PC-9 (cell line): ENCODE results near the gene L3HYPDH.

Experiments used
- EZH2 ChIP-seq: fragments of 200-600 bp; sonication (generic); IDR thresholded peaks from 2 replicates; pipeline ENCODE4 v1.8.0; 2017; ENCODE audit warnings: antibody characterized with exemption, low read depth
- TF ChIP-seq, protein P1 (sequence below): fragments of 200-600 bp; sonication (generic); conservative IDR thresholded peaks from 2 replicates; pipeline ENCODE4 v1.6.1; 2017; ENCODE audit warnings: mixed run types, antibody characterized with exemption, mild to moderate bottlenecking, moderate library complexity

DNA sequence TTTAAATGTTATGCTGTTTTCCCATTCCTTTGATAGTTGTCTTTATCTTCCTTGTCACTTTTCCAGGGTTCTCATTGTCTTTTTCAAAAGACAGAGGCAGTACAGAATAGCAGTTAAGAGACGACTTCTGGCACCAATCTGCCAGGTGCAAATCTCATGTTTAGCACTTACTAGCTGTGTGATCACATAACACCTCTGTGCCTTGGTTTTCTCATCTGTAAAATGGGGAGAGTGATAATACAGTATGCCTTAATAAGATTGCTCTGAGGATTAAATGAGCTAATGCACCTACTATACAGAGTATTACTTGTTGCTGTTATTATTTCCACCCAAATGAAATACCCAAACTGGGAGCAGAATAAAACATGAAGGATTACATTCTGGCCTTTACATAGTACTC, 23.8 kb downstream of the L3HYPDH start:
- TF ChIP-seq, protein P1, sequence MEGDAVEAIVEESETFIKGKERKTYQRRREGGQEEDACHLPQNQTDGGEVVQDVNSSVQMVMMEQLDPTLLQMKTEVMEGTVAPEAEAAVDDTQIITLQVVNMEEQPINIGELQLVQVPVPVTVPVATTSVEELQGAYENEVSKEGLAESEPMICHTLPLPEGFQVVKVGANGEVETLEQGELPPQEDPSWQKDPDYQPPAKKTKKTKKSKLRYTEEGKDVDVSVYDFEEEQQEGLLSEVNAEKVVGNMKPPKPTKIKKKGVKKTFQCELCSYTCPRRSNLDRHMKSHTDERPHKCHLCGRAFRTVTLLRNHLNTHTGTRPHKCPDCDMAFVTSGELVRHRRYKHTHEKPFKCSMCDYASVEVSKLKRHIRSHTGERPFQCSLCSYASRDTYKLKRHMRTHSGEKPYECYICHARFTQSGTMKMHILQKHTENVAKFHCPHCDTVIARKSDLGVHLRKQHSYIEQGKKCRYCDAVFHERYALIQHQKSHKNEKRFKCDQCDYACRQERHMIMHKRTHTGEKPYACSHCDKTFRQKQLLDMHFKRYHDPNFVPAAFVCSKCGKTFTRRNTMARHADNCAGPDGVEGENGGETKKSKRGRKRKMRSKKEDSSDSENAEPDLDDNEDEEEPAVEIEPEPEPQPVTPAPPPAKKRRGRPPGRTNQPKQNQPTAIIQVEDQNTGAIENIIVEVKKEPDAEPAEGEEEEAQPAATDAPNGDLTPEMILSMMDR, result no peak
- no peak for TF ChIP-seq EZH2
